A549 (cell line): ENCODE results near the gene COL3A1. TPM values are rescaled to one million over a fixed set of nuclear protein-coding genes. Genes with fewer than 3 reads are reported as not detected.

Source experiments
- ATAC-seq, 2 experiments: fragments of 200-7000 bp in 1 of 2; fragments of >200 bp in 1 of 2; cut with Nextera tagmentation in 1 of 2; cut with Tn5 transposase in 1 of 2; 3 replicates each; pipeline versions ENCODE4 v1.8.0 to v1.9.1; 2018 to 2020; ENCODE audit warnings: mild to moderate bottlenecking in 1 of 2, moderate library complexity in 1 of 2
- CTCF ChIA-PET: fragments of 300-600 bp; sonication (Branson Sonifier 250); formaldehyde crosslinking; extraction: SDS; loops from one replicate; lab custom pipeline; 2021; ENCODE audit warnings: antibody characterized with exemption, inconsistent platforms; lab: Yijun Ruan, JAX
- POLR2A ChIA-PET: fragments of 350-600 bp; formaldehyde crosslinking; extraction: SDS; loops from one replicate; lab custom pipeline; 2021; ENCODE audit warnings: antibody characterized with exemption, inconsistent platforms; lab: Yijun Ruan, JAX
- DNase-seq, 2 experiments: peaks; one replicate each; pipeline versions ENCODE4 v3.0.0 to v3.0.0-alpha.2; 2011 to 2016; ENCODE audit warnings: low read depth in 1 of 2, low spot score in 1 of 2
- FAIRE-seq: peaks from 2 replicates; lab custom pipeline; 2011; peaks lifted over from hg19 to GRCh38; lab: Jason Lieb, UNC
- H3K27ac ChIP-seq, 2 experiments: fragments of >200 bp; sonication (Bioruptor Twin); formaldehyde crosslinking; 3 replicates each; pipeline ENCODE4 v1.5.1; 2016 to 2017
- H3K4me1 ChIP-seq: fragments of >200 bp; sonication (Bioruptor Twin); formaldehyde crosslinking; 3 replicates; pipeline ENCODE4 v1.6.1; 2016
- H3K4me2 ChIP-seq: fragments of >200 bp; sonication (Bioruptor Twin); formaldehyde crosslinking; 3 replicates; pipeline ENCODE4 v1.6.1; 2016
- H3K4me3 ChIP-seq: fragments of >200 bp; sonication (Bioruptor Twin); formaldehyde crosslinking; 3 replicates; pipeline ENCODE4 v1.5.1; 2016
- H3K9me3 ChIP-seq: fragments of >200 bp; sonication (Bioruptor Twin); formaldehyde crosslinking; 3 replicates; pipeline ENCODE4 v1.6.1; 2016
- BCL3 ChIP-seq: fragments of >200 bp; sonication (Bioruptor Twin); formaldehyde crosslinking; IDR thresholded peaks from 3 replicates; pipeline ENCODE4 v1.6.1; 2016
- CBX8 ChIP-seq: fragments of 200-600 bp; sonication (generic); IDR thresholded peaks from 2 replicates; pipeline ENCODE4 v1.6.1; 2016
- CHD4 ChIP-seq: fragments of 200-600 bp; sonication (generic); IDR thresholded peaks from 2 replicates; pipeline ENCODE4 v1.6.1; 2016; ENCODE audit warnings: antibody characterized with exemption, mild to moderate bottlenecking, borderline replicate concordance
- ELK1 ChIP-seq: fragments of 150-350 bp; IDR thresholded peaks from 2 replicates; pipeline ENCODE4 v1.6.1; 2014; ENCODE audit warnings: low read depth, mild to moderate bottlenecking, low read length
- GATA3 ChIP-seq: IDR thresholded peaks from 2 replicates; pipeline ENCODE4 v1.6.1; 2012; ENCODE audit warnings: borderline replicate concordance
- HEYL ChIP-seq: fragments of 250-450 bp; sonication (Bioruptor Pico); IDR thresholded peaks from 2 replicates; pipeline ENCODE4 v1.8.0; 2021; ENCODE audit warnings: mild to moderate bottlenecking, moderate library complexity
- HOXB13 ChIP-seq: fragments of 250-450 bp; sonication (Bioruptor Pico); IDR thresholded peaks from 2 replicates; pipeline ENCODE4 v1.5.0; 2020; ENCODE audit warnings: low read depth, mild to moderate bottlenecking, moderate library complexity
- JUN ChIP-seq, 2 experiments: fragments of >200 bp; sonication (Bioruptor Twin); formaldehyde crosslinking; IDR thresholded peaks; 2 replicates in 1 of 2; 3 replicates in 1 of 2; pipeline ENCODE4 v1.6.1; 2016 to 2017
- MAFK ChIP-seq: fragments of 450-650 bp; IDR thresholded peaks from 2 replicates; pipeline ENCODE4 v1.6.1; 2014; ENCODE audit not compliant: partially characterized antibody
- MYC ChIP-seq: IDR thresholded peaks from 2 replicates; pipeline ENCODE4 v1.6.1; 2012; ENCODE audit warnings: mild to moderate bottlenecking, inconsistent platforms, low read length, improper control_type of control experiment, borderline replicate concordance
- NFE2L2 ChIP-seq: fragments of 150-350 bp; conservative IDR thresholded peaks from 2 replicates; pipeline ENCODE4 v1.6.1; 2014; ENCODE audit warnings: low read length
- NR3C1 ChIP-seq: fragments of >200 bp; sonication (Bioruptor Twin); formaldehyde crosslinking; IDR thresholded peaks from 3 replicates; pipeline ENCODE4 v1.6.1; 2017
- PBX3 ChIP-seq: IDR thresholded peaks from 2 replicates; pipeline ENCODE4 v1.6.1; 2012
- POLR2A ChIP-seq: IDR thresholded peaks from 2 replicates; pipeline ENCODE4 v1.6.1; 2012; ENCODE audit warnings: mild to moderate bottlenecking, low read length
- RAD21 ChIP-seq, 2 experiments: fragments of >200 bp in 1 of 2; sonication (Bioruptor Twin) in 1 of 2; formaldehyde crosslinking in 1 of 2; IDR thresholded peaks in 1 of 2; conservative IDR thresholded peaks in 1 of 2; 2 replicates in 1 of 2; 3 replicates in 1 of 2; pipeline ENCODE4 v1.6.1; 2012 to 2018; ENCODE audit warnings: inconsistent platforms in 1 of 2
- REST ChIP-seq: fragments of 200-600 bp; sonication (generic); IDR thresholded peaks from 2 replicates; pipeline ENCODE4 v1.6.1; 2016; ENCODE audit warnings: antibody characterized with exemption, mild to moderate bottlenecking, moderate library complexity
- USF2 ChIP-seq: fragments of 450-650 bp; IDR thresholded peaks from 2 replicates; pipeline ENCODE4 v1.6.1; 2014; ENCODE audit warnings: antibody characterized with exemption
- ZC3H11A ChIP-seq: fragments of 450-650 bp; IDR thresholded peaks from 2 replicates; pipeline ENCODE4 v1.6.1; 2014; ENCODE audit warnings: antibody characterized with exemption, mild to moderate bottlenecking
- WGBS: methylation state at CpG from one replicate; pipeline ENCODE4 v1.1.6; 2017; ENCODE audit errors: missing lambda C conversion rate; 5-methylcytosine and 5-hydroxymethylcytosine counted together
- polyA plus RNA-seq, 4 experiments: library from polyadenylated mRNA; depleted of rRNA in 3 of 4; stranded (reverse); fragments of >200 nt; fragmentation: RNase III in 1 of 4; extraction: RNeasy Plus Mini Kit Qiagen cat#74134 plus additional on column Dnase treatment in 1 of 4; gene quantifications; 2 replicates in 3 of 4; 3 replicates in 1 of 4; pipeline ENCODE4 v1.2.3, GENCODE V29; 2011 to 2017

COL3A1 gene
- polyA plus RNA-seq, 2 of the 4 experiments (the other 2 are of a cell fraction), result 0.70 to 3.2 TPM

DNA sequence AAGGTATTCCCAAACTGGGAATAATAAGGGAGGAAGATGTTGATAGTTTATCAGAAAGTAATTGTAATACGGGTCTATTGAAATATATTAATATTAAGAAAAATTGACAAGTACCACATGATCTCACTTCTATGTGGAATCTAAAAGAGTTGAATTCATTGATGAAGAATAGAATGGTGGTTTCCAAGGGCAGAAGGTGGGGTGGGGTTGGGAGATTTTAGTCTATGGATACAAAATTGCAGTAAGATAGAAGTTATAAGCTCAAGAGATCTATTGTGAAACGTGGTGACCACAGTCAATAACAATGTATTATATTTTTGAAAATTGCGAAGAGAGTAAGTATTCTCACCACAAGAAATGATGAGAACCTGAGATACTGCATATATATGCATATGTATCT is 38.9 kb downstream of the COL3A1 start:
- 72% methylated on average over 3 of the region's 3 CpGs for WGBS
- TF ChIP-seq RAD21 (conservative IDR thresholded peaks at IDR 0.05 in 1 of 2, IDR thresholded peaks at IDR 0.05 in 1 of 2) (no peak), REST (no peak)
- POLR2A ChIA-PET, result no interaction called here

GRCh38 chr2:189013671-189014448 is 39.7 kb downstream of the COL3A1 start:
- H3K4me3 ChIP-seq, result no peak overlapping the region
- DNase-seq, result no peak
- H3K27ac ChIP-seq, result no peak overlapping the region
- no peak for FAIRE-seq
- WGBS, result 74% methylated on average over 2 of the region's 2 CpGs
- POLR2A ChIA-PET, result no interaction called here
- no peaks in the 10 kb centered on the region for H3K4me1 ChIP-seq
- no peak overlapping the region for H3K4me2 ChIP-seq
- no peak for ATAC-seq
- CTCF ChIA-PET, result no interaction called here
- H3K9me3 ChIP-seq, result no peaks in the 10 kb centered on the region
- no peak for TF ChIP-seq USF2
- TF ChIP-seq CHD4, result no peak
- TF ChIP-seq CBX8, result no peak
- no peak for TF ChIP-seq REST
- no peak for TF ChIP-seq NFE2L2
- TF ChIP-seq NR3C1, result no peak
- TF ChIP-seq ELK1, result no peak
- no peak for TF ChIP-seq ZC3H11A
- no peak for TF ChIP-seq MYC
- no peak for TF ChIP-seq HOXB13 (CRISPR knock-in tag)
- TF ChIP-seq PBX3, result no peak
- no peak for TF ChIP-seq HEYL (CRISPR knock-in tag)
- no peak for TF ChIP-seq JUN (IDR thresholded peaks at IDR 0.05)
- no peak for TF ChIP-seq MAFK
- no peak for TF ChIP-seq GATA3
- no peak for TF ChIP-seq BCL3
- no peak for TF ChIP-seq POLR2A
- TF ChIP-seq, all 56 proteins: peak for 0

More for the DNA sequence above, 38.9 kb downstream of the COL3A1 start:
- Histone ChIP-seq H3K4me1 (no peaks in the 10 kb centered on the region), H3K27ac (no peak overlapping the region), H3K4me2 (no peak overlapping the region), H3K9me3 (no peaks in the 10 kb centered on the region), H3K4me3 (no peak overlapping the region)
- DNase-seq, result no peak
- FAIRE-seq, result no peak
- CTCF ChIA-PET, result no interaction called here
- ATAC-seq, result no peak
